ENCODE results near the gene KLF12.
A peak's percentile ranks its signal among the peaks of the same experiment; 100 is the strongest.

KLF12 gene

GRCh38 chr13:74134221-74134776 is at the start of gene KLF12:
TSS of gene KLF12 (minus strand) at chr13:74134404.
- DNase-seq, result peak; percentile 51

DNA sequence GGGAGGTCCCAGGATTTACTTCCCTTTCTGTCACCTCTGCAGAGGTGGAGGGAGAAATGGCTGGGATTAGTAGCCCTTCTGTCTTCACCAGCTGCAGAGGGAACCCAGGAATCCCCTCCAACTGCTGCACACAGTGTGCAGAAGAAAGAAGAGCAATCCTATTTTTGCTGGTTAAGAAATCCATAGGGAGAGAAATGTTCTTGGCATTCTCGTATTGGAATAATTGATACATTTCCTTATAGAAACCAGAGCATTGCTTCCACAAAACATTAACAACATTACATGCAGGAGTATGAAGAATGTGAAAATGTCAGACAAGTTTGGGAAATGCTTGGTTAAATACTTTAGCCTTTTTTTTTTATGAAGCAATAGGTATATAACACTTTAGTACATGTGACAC is 48.3 kb upstream of the KLF12 start:
- no peak for DNase-seq

- DNase-seq, result no peak
Observed at GRCh38 chr13:74174810-74175209, 40.6 kb upstream of the KLF12 start.

DNA sequence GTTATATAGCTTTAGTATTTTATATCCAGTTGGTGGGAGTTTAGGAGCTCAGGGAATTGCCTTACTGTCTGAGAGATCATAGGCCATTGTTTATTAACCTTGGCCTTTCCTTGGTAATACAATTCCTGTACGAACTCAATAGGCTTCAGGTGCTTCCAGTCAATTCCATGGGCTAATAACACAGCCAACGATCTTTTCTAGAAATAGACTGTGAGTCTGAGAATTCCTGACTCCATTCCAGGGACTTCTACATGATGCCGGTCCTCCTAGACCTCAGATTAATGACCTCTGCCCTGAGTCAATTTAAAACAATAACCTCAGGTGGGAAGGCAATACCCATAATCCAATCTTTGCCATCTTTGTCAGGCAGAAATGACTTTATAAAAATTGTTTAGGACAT is 39.6 kb upstream of the KLF12 start:
- DNase-seq, result no peak

DNA sequence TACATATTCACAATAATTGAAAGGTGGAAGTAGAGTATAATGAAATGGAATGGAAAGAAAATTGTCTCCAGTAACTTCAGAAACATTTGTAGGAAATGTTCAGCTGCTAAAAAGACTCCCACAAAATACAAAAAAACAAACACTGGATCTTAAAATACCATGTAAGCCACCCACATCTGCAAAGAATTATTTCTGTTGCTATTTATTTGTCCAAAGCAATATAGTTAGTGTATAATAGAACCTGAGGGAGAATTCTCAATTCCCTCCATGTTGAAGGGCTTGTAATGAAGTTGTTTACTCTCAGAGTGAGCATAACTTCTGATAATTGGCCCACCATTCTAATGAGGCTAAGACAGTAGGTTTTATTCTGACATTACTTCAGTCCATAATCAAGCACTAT is 37.4 kb upstream of the KLF12 start:
- DNase-seq, result no peak

- no peak for DNase-seq
Observed at GRCh38 chr13:74169676-74170075, 35.5 kb upstream of the KLF12 start.

GRCh38 chr13:74168263-74168675 is 34.1 kb upstream of the KLF12 start:
- DNase-seq, result no peak

DNA sequence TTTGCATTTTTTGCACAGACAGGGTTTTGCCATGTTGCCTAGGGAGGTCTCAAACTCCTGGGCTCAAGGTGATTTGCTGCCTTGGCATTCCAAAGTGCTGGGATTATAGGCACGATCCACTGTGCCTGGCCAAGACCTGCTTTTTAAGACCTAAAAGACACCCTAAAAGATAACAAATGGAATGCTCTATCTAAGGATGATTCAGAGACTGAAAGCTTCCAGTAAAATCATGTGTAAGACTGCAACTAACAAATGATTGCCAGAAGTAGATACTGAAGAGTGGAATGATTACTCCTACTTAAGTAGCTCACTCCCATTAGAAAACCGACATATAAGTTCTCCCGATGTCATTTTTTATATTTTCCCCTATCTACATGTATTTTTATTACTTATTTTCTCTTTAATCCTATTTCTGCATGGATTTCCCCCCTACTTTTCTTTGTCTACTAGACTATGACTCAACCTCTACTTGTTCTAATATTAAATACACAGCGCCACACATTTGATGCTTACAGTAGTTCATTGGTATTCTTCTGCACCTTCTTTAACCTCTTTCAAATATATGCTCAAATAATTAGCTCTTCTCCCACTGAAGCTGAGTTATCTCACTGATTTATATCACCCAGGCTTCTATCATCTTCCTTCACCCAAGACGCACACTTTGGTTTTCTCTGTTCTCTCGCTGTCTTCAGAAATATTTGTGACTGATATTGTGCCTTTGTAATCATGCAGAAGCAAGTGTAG is 32.2 kb upstream of the KLF12 start:
- no peak for DNase-seq

- no peak for DNase-seq
Observed at GRCh38 chr13:74162782-74163181, 28.6 kb upstream of the KLF12 start.

- DNase-seq, result no peak
Observed at GRCh38 chr13:74162135-74162534, 27.9 kb upstream of the KLF12 start.

- DNase-seq, result no peak
Observed at GRCh38 chr13:74158571-74159352, 24.6 kb upstream of the KLF12 start.

- DNase-seq, result no peak
Observed at GRCh38 chr13:74158028-74158427, 23.8 kb upstream of the KLF12 start.

- DNase-seq, result no peak
Observed at GRCh38 chr13:74154981-74155380, 20.8 kb upstream of the KLF12 start.

- no peak for DNase-seq
Observed at GRCh38 chr13:74153316-74153715, 19.1 kb upstream of the KLF12 start.

DNA sequence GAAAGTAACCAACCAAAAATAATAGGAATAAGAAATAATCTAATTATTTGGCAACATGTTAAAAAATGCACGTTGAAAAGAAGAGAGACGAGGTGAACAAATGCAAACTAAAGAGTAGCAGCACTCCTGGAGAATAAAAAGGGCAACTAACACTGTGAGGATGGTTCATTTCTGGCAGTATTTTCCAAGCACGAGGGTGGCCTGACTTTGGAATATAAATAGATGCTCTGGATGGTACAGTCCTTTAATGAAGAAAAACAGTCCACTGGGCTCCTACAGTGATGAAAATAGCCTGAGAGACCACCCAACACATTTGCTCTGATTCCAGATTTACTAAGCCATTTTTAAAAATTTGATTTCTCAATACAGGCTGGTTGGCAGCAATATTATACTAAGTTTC is 17.7 kb upstream of the KLF12 start:
- DNase-seq, result no peak

DNA sequence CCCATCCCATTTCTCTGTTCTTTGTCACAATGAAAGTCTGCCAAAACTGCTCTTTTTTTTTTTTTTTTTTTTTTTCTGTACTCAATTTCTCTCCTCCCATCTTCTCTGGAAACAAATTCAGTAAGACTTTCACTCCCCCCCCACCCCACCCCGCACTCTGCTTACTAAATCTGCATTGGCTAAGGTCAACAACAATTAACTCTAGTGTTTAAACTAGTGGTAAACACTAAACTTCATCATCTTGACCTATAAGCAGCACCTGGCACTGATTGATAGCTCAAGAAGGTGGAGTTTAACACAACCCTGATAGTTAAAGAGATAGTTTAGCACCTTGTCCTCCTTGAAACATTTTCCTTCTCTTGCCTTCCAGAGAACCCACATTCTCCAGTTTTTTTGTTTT is 14.1 kb upstream of the KLF12 start:
- DNase-seq, result no peak

DNA sequence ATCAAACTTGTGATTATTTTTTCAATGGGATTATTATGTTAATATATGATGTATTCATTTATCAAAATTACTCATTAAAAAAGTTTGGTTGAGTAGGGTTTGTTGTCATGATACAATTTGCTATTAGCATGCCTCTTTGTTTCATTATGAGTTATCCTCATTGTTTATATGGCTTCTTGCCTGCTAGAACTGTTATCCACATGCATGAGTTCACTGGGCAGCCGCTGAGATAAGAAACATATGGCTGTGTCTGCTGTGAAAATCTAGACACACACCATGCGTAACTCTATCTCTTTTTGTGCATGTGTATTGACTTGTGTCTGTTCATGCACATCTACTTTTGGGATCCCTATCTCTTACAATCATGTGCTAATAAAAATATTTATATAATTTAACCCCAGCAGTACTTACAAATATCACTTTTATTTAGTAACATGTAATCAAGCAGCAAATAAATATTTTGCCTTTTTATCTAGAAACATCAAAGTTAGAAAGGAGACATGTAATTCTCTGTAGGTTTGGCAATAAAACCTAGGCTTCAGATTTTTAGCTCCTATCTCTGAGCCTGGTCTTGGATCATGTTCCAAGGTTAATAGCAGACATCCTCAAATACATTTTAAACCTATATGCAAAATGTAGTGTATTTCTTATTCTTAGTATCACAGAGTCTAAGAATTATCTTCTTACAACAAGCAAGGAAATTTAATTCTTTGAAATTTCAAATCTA is 11.2 kb upstream of the KLF12 start:
- no peak for DNase-seq

DNA sequence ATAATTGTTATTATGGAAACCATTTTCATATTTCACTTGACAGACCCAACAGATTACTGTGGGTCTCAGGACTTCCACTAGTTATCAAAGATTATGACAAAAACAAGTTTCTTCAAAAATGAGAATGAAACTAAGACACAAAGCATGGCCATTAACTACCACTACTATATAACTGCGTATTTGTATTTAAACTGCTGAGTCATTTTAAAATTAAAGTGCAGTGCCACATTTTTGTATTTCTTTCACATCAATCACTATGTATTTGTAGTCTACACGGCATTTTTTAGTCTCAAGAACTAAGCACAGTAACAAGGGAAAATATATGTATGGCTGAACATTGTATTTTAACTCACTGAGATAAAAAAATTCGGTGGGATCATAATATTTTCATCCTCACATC is 10.1 kb upstream of the KLF12 start:
- DNase-seq, result no peak

DNA sequence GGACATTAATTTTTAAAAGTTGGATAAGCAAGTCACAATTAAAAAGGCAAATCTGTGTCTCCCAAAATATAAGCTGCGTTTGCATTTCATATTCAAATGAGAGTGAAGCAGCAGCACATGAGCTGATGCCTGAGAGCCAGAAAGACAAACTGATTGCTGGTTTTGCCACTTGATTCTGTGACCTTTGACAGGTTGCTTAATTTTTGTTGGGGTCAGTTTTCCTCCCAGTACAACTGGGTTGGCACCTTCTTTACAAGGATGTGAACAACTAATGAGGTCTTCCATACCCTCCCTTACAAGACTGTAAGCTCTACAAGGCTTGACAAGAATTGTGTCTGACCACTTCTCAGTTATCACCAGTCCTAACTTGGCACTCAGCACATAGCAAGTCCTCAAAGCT is 8.1 kb upstream of the KLF12 start:
- no peak for DNase-seq

DNA sequence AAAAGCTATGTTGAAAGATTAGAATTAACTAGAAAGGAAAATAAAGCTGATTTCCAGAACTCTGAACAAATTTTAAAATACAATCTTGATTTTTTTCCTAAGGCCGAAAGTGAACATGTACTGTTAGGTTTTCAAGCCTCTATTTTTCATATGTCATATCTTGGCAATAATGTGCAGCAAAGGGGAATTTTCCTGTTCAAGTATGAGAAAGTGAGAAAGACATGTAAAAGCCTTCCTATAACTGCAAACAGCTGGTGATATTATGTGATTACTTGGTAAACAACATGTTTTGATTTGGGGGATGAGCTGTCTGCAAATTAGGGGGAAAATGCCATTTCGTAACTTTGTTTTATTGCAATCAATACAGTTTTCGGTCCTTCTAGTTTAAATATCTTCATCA is 4.0 kb upstream of the KLF12 start:
- DNase-seq, result no peak

- no peak for DNase-seq
Observed at GRCh38 chr13:74136084-74136658, 2.0 kb upstream of the KLF12 start.

- DNase-seq, result peak; percentile 44
Observed at GRCh38 chr13:74135326-74136083, 1.3 kb upstream of the KLF12 start.

All from 8988T (cell line).